CD14-positive monocyte (primary cell): Measurements from ENCODE around the gene TUSC2. TPM values are rescaled to one million over a fixed set of nuclear protein-coding genes. Genes with fewer than 3 reads are reported as not detected.

Experiments used
- DNase-seq, 3 donors: peaks; one replicate each; pipeline ENCODE4 v3.0.0-alpha.2; 2011 to 2022
- H2AFZ ChIP-seq: 2 replicates; pipeline ENCODE4 v1.6.0; 2012; ENCODE audit warnings: mild to moderate bottlenecking, low read depth, low read length, inconsistent platforms; ENCODE audit not compliant: insufficient read depth, poor library complexity, severe bottlenecking
- H3K27ac ChIP-seq, 2 donors: 1 replicate in 1 of 2; 2 replicates in 1 of 2; pipeline ENCODE4 v1.5.1; 2012 to 2013; ENCODE audit warnings: low read length in 2 of 2, control low read depth in 1 of 2, inconsistent platforms in 1 of 2, low read depth in 1 of 2, mild to moderate bottlenecking in 1 of 2
- H3K27me3 ChIP-seq, 2 donors: one replicate each; pipeline versions ENCODE4 v1.6.0 to v1.6.1; 2011 to 2013; ENCODE audit warnings: low read length in 2 of 2; ENCODE audit not compliant: control insufficient read depth in 2 of 2, insufficient read depth in 2 of 2
- H3K36me3 ChIP-seq, 2 donors: replicated peaks in 1 of 2; 1 replicate in 1 of 2; 2 replicates in 1 of 2; pipeline versions ENCODE4 v1.5.1 to v1.6.1; 2012 to 2013; ENCODE audit warnings: low read length in 2 of 2, control low read depth in 1 of 2, inconsistent platforms in 1 of 2, mild to moderate bottlenecking in 1 of 2; ENCODE audit not compliant: insufficient read depth in 2 of 2, control insufficient read depth in 1 of 2
- H3K4me1 ChIP-seq, 2 donors: 1 replicate in 1 of 2; 2 replicates in 1 of 2; pipeline versions ENCODE4 v1.5.1 to v1.6.1; 2012 to 2013; ENCODE audit warnings: low read length in 2 of 2, control low read depth in 1 of 2, inconsistent platforms in 1 of 2, mild to moderate bottlenecking in 1 of 2, moderate library complexity in 1 of 2; ENCODE audit not compliant: insufficient read depth in 2 of 2, control insufficient read depth in 1 of 2
- H3K4me2 ChIP-seq: replicated peaks from 2 replicates; pipeline ENCODE3; 2012; ENCODE audit warnings: low read length, moderate library complexity, mild to moderate bottlenecking; ENCODE audit not compliant: poor library complexity, severe bottlenecking; ENCODE audit errors: extremely low read depth
- H3K4me3 ChIP-seq, 3 experiments: fragments of 200-600 bp in 1 of 3; sonication (generic) in 1 of 3; replicated peaks in 1 of 3; 1 replicate in 2 of 3; 2 replicates in 1 of 3; pipeline ENCODE4 v1.5.1; 2011 to 2013; ENCODE audit warnings: low read length in 3 of 3, mild to moderate bottlenecking in 3 of 3, control low read depth in 2 of 3, low read depth in 2 of 3, inconsistent platforms in 1 of 3, moderate library complexity in 1 of 3
- H3K79me2 ChIP-seq: 2 replicates; pipeline ENCODE4 v1.6.0; 2012; ENCODE audit warnings: mild to moderate bottlenecking, control low read depth, inconsistent platforms, low read length, moderate library complexity; ENCODE audit not compliant: insufficient read depth
- H3K9ac ChIP-seq: 2 replicates; pipeline ENCODE4 v1.6.0; 2017; ENCODE audit warnings: low read length, mild to moderate bottlenecking; ENCODE audit not compliant: insufficient read depth, poor library complexity, severe bottlenecking
- H3K9me3 ChIP-seq, 2 donors: replicated peaks in 1 of 2; 1 replicate in 1 of 2; 2 replicates in 1 of 2; pipeline versions ENCODE4 v1.5.1 to v1.6.1; 2012 to 2013; ENCODE audit warnings: low read length in 2 of 2, control low read depth in 1 of 2; ENCODE audit not compliant: control insufficient read depth in 1 of 2, insufficient read depth in 1 of 2
- H4K20me1 ChIP-seq: 2 replicates; pipeline ENCODE4 v1.6.0; 2012; ENCODE audit warnings: mild to moderate bottlenecking, low read length, control low read depth, moderate library complexity; ENCODE audit not compliant: insufficient read depth
- H3K27ac Mint-ChIP-seq, 7 donors: one replicate each; pipeline ENCODE4 v1.8.0; 2020; ENCODE audit warnings: mild to moderate bottlenecking in 7 of 7, mixed read lengths in 7 of 7, moderate library complexity in 6 of 7, inconsistent platforms in 2 of 7
- H3K27me3 Mint-ChIP-seq, 3 donors: one replicate each; pipeline ENCODE4 v1.8.0; 2021 to 2022; ENCODE audit warnings: low read depth in 3 of 3, mild to moderate bottlenecking in 3 of 3, mixed read lengths in 3 of 3, moderate library complexity in 3 of 3, inconsistent platforms in 1 of 3
- H3K36me3 Mint-ChIP-seq, 2 donors: one replicate each; pipeline ENCODE4 v1.8.0; 2020; ENCODE audit warnings: mixed read lengths in 2 of 2, inconsistent platforms in 1 of 2, mild to moderate bottlenecking in 1 of 2
- H3K4me1 Mint-ChIP-seq: one replicate; pipeline ENCODE4 v1.8.0; 2020; ENCODE audit warnings: mild to moderate bottlenecking, mixed read lengths
- H3K4me3 Mint-ChIP-seq, 2 donors: one replicate each; pipeline ENCODE4 v1.8.0; 2020; ENCODE audit warnings: mild to moderate bottlenecking in 2 of 2, mixed read lengths in 2 of 2, moderate library complexity in 1 of 2
- H3K9me3 Mint-ChIP-seq, 7 donors: one replicate each; pipeline ENCODE4 v1.8.0; 2020 to 2022; ENCODE audit warnings: mixed read lengths in 7 of 7, mild to moderate bottlenecking in 6 of 7, moderate library complexity in 6 of 7, inconsistent platforms in 2 of 7
- WGBS: methylation state at CpG from one replicate; pipeline ENCODE4 v1.1.5; 2013; ENCODE audit warnings: missing lambda C conversion rate; ENCODE audit not compliant: insufficient coverage; 5-methylcytosine and 5-hydroxymethylcytosine counted together
- intact Hi-C, 2 donors: fragments of 100-400 bp; cut with micrococcal nuclease; formaldehyde crosslinking; loops; one replicate each; pipeline versions ENCODE4 v1.15.0 to v1.15.1; 2023
- polyA plus RNA-seq, 3 donors: library from polyadenylated mRNA; depleted of rRNA in 1 of 3; unstranded in 2 of 3; stranded (reverse) in 1 of 3; fragments of 300-500 nt in 2 of 3; fragments of >200 nt in 1 of 3; fragmentation: Illumina TruSeq in 2 of 3; gene quantifications; 1 replicate in 2 of 3; 2 replicates in 1 of 3; pipeline ENCODE4 v1.2.3, GENCODE V29; 2012 to 2021
- TF ChIP-seq, protein P1 (sequence below): fragments of 200-600 bp; IDR thresholded peaks from one replicate; pipeline ENCODE4 v1.8.0; 2022; ENCODE audit warnings: antibody characterized with exemption, mild to moderate bottlenecking

Gene TUSC2
- polyA plus RNA-seq, 3 donors, result 22.6 to 55.7 (median 47.0) TPM

DNA sequence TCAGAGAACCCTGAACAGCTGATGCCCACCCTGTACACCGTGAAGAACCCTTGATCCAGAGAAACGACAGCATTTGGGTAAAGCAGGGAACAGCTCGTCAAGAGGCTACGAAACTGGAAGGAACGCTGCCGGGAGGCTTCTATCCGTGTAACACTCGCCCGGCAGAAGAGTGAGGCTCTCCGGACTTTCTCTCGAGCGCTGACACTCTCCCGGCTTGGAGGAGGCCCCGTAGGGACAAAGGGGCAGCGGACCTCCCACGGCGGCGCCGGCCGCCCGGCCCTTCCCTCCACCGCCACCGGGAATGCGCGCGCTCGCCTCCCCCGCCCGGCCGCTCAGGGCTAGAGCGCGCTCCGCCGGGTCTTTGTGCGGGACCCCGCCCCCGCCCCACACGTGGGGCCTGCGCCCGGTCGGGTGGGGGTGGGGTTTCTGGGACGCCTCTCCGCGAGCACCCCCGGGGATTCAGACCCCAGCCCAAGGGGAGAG, 7.1 kb downstream of the TUSC2 start:
- peaks cover 26% of the 10 kb centered on the region for H3K79me2 ChIP-seq
- intact Hi-C loops, result loop anchor here (2.0 kb wide), 1 partner anchor 22 kb away; the partner anchor contains the start of genes HYAL3 (in 2 of the 2) and NAA80 (in 2 of the 2)
- no peaks in the 10 kb centered on the region for H3K27me3 ChIP-seq
- 0% methylated on average over 31 of the region's 45 CpGs for WGBS
- H3K9ac ChIP-seq, result peak overlapping the region; percentile 90
- H3K4me2 ChIP-seq, result peak overlapping the region; percentile 87
- H3K27ac ChIP-seq, result peak overlapping the region; percentile 18 to 97
- H3K9me3 ChIP-seq, result no peaks in the 10 kb centered on the region
- Mint-ChIP-seq H3K4me3 (peak overlapping the region; percentile 86 to 94), H3K27ac (peak overlapping the region; percentile 38 to 95 (median 88)), H3K36me3 (peaks cover 18 to 36% of the 10 kb centered on the region in 2 donors), H3K9me3 (no peaks in the 10 kb centered on the region), H3K4me1 (peaks cover 82% of the 10 kb centered on the region), H3K27me3 (peaks cover 0 to 4% (median 2%) of the 10 kb centered on the region in 3 donors)
- peaks cover 80 to 89% of the 10 kb centered on the region in 2 donors for H3K4me1 ChIP-seq
- peak overlapping the region; percentile 60 to 90 (median 77) for H3K4me3 ChIP-seq
- peak in 2 of 3 donors; percentile 32 to 36 for DNase-seq
- H2AFZ ChIP-seq, result peak overlapping the region; percentile 86
- peaks cover 4% of the 10 kb centered on the region for H4K20me1 ChIP-seq
- TF ChIP-seq, protein P1, sequence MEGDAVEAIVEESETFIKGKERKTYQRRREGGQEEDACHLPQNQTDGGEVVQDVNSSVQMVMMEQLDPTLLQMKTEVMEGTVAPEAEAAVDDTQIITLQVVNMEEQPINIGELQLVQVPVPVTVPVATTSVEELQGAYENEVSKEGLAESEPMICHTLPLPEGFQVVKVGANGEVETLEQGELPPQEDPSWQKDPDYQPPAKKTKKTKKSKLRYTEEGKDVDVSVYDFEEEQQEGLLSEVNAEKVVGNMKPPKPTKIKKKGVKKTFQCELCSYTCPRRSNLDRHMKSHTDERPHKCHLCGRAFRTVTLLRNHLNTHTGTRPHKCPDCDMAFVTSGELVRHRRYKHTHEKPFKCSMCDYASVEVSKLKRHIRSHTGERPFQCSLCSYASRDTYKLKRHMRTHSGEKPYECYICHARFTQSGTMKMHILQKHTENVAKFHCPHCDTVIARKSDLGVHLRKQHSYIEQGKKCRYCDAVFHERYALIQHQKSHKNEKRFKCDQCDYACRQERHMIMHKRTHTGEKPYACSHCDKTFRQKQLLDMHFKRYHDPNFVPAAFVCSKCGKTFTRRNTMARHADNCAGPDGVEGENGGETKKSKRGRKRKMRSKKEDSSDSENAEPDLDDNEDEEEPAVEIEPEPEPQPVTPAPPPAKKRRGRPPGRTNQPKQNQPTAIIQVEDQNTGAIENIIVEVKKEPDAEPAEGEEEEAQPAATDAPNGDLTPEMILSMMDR, result no peak
- H3K36me3 ChIP-seq, result peaks cover 0 to 23% of the 10 kb centered on the region in 2 donors

DNA sequence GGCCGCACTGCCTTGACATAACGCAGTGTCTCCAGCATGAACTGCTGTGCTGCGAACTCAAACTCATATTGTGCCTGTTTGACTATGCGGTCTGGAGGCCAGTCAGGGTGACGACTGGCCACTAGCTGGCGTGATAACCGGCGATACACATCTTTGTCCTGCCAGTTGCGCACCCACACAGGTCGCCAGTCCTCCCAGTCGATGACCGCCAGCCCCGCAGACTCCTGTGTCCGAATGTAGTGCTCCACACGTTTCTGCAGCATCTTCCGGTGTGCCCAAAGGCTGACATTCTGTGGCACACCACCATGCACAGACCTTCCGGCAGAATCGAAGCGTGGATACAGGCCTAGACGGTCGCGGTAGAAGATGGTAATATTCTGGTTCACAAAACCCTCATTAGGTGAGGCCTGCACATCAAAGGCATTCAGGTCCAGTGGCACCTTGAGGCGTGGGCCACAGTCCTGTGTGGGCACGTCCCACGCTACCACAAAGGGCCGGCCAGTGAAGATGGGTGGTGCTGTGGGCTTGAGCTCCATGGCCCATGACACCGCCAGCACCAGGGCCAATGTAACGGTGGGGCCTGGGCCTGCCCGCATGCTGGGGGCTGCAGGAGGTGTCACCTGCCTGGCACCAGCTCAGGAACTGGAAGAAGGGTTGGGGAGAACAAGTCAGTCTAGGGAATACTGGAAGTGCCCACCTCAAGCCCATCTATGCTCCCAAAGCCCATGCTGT, 8.0 kb downstream of the TUSC2 start:
- Histone ChIP-seq H2AFZ (no peak overlapping the region), H3K36me3 (peaks cover 0 to 28% of the 10 kb centered on the region in 2 donors), H3K27me3 (no peaks in the 10 kb centered on the region), H3K9me3 (no peaks in the 10 kb centered on the region), H3K4me1 (peaks cover 71 to 81% of the 10 kb centered on the region in 2 donors), H3K4me3 (peak overlapping the region; percentile 60 to 90 (median 77)), H3K27ac (peak overlapping the region; percentile 18 to 81), H3K79me2 (peaks cover 21% of the 10 kb centered on the region), H4K20me1 (peaks cover 2% of the 10 kb centered on the region), H3K9ac (peak overlapping the region; percentile 90), H3K4me2 (peak overlapping the region; percentile 87)
- TF ChIP-seq, protein P1, result no peak
- intact Hi-C loops, result loop anchor here (2.0 kb wide), 1 partner anchor 21 kb away; the partner anchor contains the start of genes HYAL3 (in 2 of the 2) and NAA80 (in 2 of the 2)
- no peak for DNase-seq
- H3K4me1 Mint-ChIP-seq, result peaks cover 74% of the 10 kb centered on the region
- peaks cover 22 to 41% of the 10 kb centered on the region in 2 donors for H3K36me3 Mint-ChIP-seq
- H3K9me3 Mint-ChIP-seq, result no peaks in the 10 kb centered on the region
- 97% methylated on average over 26 of the region's 29 CpGs for WGBS
- peak overlapping the region in 3 of 7 donors; percentile 74 to 87 (median 80) for H3K27ac Mint-ChIP-seq
- peak overlapping the region; percentile 86 to 94 for H3K4me3 Mint-ChIP-seq
- peaks cover 0 to 5% (median 2%) of the 10 kb centered on the region in 3 donors for H3K27me3 Mint-ChIP-seq
